ENCODE results near the gene SPRED2.

The SPRED2 gene

DNA sequence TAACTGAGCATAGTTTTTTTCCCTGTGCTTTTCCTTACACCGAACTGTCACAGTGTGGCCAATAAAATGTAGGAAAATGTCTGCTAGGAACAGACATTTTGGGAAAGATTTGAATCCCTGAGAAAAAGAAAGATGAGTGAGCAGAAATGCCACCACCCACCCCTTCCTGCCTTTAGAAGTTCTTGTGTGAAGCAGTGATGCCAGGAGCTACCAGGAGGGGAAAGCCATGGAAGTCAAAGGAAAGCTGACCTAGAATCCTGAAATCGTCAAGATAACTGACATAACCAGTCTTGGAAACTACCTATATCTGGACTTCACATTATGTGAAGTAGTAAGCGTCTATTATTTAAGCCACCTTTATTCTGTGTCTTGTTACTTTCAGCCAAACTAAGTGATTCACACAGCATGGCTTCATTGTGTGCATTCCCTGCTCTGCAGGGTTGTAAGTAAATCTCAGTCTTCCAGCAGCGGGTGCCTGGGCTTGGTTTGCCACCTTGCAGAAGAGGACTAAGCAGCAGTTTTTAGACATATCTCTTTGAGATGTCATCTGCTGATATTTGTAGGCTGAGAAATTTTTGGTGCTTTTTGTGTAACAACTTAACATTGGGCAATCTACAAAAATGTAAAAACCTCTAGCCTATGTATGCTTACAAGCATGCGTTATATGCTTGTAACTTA, 11.2 kb upstream of the SPRED2 start:
- no peak for DNase-seq (ENCODE audit: low read depth)
- TF ChIP-seq, protein P1, sequence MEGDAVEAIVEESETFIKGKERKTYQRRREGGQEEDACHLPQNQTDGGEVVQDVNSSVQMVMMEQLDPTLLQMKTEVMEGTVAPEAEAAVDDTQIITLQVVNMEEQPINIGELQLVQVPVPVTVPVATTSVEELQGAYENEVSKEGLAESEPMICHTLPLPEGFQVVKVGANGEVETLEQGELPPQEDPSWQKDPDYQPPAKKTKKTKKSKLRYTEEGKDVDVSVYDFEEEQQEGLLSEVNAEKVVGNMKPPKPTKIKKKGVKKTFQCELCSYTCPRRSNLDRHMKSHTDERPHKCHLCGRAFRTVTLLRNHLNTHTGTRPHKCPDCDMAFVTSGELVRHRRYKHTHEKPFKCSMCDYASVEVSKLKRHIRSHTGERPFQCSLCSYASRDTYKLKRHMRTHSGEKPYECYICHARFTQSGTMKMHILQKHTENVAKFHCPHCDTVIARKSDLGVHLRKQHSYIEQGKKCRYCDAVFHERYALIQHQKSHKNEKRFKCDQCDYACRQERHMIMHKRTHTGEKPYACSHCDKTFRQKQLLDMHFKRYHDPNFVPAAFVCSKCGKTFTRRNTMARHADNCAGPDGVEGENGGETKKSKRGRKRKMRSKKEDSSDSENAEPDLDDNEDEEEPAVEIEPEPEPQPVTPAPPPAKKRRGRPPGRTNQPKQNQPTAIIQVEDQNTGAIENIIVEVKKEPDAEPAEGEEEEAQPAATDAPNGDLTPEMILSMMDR (conservative IDR thresholded peaks at IDR 0.05; ENCODE audit: low read depth, low read length): no peak
- no peak overlapping the region for H3K4me3 ChIP-seq (ENCODE audit: low read length)

DNA sequence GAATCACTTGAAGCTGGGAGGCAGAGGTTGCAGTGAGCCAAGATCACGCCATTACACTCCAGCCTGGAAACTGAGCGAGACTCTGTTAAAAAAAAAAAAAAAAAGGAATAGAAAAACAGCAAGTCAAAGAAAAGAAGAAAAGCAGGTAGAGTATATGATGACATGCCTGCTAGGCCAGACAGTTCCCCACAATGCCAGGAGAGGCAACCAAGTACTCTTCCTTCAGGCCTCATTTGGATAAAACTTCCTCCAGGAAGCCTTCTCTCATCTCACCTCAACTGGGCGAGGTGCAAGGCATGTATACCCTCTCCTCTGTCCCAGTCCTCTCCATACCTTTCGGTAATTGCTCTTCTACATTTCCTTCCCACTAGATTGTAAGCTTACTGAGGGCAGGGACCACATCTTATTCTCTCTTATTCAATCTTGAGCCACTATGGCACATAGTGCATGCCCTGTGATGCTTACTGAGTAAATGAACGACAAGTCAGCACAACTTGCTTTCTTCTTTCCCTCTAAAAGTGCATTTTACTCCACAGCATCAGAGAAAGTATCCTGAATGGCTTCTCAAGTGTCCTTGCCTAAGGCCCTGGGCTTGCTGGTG, 10.1 kb upstream of the SPRED2 start:
- DNase-seq (ENCODE audit: low read depth): no peak
- TF ChIP-seq, protein P1 (conservative IDR thresholded peaks at IDR 0.05; ENCODE audit: low read depth, low read length): no peak
- H3K4me3 ChIP-seq (ENCODE audit: low read length): no peak overlapping the region

DNA sequence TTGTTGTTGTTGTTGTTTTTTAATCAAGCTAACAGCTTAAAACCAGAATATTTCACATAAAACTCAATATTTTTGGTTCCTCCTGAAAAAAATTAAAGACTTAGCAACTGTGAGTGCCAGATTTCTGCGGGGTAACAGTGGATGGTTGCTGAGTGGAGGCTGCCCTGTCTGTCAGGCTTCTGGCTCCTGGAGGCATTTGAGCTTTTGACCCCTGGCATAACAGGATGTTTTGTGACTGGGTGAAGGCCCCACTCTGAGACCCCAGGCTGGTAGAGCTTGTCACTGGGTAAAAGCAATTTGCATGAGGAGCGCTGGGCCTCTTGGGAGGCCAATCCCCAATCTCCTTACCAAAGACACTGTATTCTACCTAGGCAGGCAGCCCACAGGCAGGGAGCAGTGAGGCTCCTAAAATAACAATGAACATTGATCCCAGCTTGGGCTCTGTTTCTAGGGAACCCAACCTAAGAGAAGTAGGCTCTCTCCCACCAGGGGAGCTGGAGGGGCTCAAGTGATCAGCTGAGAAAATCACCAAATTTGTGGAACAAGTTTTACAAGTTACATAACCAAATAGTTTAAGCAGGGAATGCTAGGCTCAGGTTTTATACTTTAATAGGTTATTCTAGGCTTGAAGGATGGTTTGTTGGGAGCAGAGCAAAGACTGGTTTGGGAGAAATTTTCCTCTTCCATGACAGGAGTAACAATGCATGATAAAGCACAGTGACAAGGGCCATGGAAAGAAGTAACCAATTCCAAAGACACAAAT, 5.9 kb upstream of the SPRED2 start:
- DNase-seq (ENCODE audit: low read depth): no peak
- TF ChIP-seq, protein P1 (conservative IDR thresholded peaks at IDR 0.05; ENCODE audit: low read depth, low read length): no peak
- no peak overlapping the region for H3K4me3 ChIP-seq (ENCODE audit: low read length)

DNA sequence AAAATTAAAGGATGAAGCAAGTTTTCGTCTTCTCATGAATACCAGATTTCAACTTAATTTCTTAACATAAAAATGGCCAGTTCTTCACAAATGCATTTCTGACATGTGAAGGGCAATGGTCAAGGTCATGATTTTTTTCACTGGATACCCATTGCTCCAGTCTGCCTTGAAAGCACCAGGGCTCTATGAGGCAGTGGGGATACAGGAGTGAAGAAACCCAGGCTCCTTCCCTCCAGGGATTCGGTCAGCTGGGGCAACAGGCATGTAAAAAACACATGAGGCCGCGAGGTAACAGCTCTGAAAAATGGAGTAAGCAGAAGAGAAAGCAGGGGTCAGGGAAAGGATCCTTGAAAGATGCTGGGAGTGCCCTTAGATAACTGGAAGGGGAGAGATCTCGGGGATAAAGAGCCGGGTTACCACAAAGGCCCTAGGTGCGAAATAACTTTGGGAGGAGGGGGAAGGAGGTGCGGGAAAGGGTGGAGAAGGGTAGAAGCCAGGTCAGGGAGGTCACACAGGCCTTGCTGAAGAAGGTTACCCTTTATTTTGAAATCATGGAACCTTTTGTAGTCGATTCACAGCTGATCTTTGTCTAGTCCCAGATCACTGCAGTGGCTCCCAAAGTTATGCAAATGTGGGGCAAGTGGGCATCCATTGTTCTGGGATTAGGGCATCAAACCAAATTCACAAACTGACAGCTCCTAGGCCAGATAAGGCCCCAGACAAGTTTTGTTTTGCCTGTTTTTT, 5.2 kb upstream of the SPRED2 start:
- no peak overlapping the region for H3K4me3 ChIP-seq (ENCODE audit: low read length)
- DNase-seq (ENCODE audit: low read depth): no peak
- TF ChIP-seq, protein P1 (conservative IDR thresholded peaks at IDR 0.05; ENCODE audit: low read depth, low read length): no peak

DNA sequence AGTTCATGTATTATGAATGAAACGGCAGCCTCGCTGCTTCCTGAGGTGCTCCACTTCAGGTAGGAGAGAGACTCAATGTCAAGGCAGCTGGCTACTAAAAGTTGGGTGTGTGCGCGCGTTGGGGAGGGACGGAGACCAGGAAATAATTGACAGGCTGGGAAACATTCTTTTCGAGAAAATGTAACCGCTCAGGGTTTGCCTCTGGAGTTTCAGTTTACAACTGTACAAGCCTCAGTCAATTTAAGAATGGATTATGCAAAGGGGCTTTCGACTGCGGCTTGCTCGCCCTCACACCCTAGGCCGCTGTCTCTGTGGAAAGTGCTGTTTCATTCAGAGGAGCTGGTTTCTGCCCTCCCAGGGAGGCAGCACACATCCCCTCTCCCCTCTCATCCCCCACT, 4.4 kb upstream of the SPRED2 start:
- TF ChIP-seq, protein P1 (conservative IDR thresholded peaks at IDR 0.05; ENCODE audit: low read depth, low read length): no peak
- DNase-seq (ENCODE audit: low read depth): no peak
- peak overlapping the region; percentile 80 for H3K4me3 ChIP-seq (ENCODE audit: low read length)

DNA sequence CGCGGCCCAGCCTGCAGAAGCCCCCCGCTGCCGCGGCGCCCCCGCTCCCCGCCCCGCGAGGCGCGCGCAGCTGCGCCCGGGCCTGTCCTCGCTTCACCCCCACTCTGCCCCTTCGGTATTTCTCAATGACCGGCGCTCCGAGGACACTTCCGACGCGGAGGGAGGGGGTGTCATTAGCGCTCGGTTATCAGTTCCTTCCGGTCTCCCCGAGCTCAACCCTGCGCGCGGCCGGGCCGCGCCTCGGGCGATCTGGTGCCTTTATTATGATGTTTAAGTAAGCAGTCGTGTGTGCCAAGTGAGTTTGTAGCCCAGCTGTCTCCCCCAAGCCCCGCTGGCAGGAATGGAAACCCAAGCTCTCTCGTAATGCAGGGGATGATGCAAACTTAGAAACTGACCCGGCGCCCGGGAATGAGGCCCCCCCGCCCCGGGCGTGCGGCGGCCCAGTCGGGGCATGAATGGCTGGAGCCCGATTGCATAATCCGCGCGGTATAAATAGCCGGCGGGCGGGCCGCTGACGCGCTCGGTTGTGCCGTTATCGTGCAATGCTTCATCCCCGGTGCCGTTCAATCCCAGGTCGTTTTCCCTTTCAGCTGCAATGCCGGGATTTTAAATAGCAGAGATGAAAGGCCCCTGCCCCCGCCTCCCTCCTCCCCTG, 3.9 kb upstream of the SPRED2 start:
- TF ChIP-seq, protein P1 (conservative IDR thresholded peaks at IDR 0.05; ENCODE audit: low read depth, low read length): no peak
- H3K4me3 ChIP-seq (ENCODE audit: low read length): peak overlapping the region; percentile 80
- DNase-seq (ENCODE audit: low read depth): peak; percentile 51

Measured in retinal pigment epithelial cell (primary cell).